Measurements from ENCODE around the gene ZNHIT2. TPM values are rescaled to one million over a fixed set of nuclear protein-coding genes. Genes with fewer than 3 reads are reported as not detected.

Gene ZNHIT2
- total and polyA plus RNA-seq, 2 of the 13 experiments (the other 11 are each of a cell fraction or from before 2014, with no cell fraction given), result 1.1 to 6.5 TPM

DNA sequence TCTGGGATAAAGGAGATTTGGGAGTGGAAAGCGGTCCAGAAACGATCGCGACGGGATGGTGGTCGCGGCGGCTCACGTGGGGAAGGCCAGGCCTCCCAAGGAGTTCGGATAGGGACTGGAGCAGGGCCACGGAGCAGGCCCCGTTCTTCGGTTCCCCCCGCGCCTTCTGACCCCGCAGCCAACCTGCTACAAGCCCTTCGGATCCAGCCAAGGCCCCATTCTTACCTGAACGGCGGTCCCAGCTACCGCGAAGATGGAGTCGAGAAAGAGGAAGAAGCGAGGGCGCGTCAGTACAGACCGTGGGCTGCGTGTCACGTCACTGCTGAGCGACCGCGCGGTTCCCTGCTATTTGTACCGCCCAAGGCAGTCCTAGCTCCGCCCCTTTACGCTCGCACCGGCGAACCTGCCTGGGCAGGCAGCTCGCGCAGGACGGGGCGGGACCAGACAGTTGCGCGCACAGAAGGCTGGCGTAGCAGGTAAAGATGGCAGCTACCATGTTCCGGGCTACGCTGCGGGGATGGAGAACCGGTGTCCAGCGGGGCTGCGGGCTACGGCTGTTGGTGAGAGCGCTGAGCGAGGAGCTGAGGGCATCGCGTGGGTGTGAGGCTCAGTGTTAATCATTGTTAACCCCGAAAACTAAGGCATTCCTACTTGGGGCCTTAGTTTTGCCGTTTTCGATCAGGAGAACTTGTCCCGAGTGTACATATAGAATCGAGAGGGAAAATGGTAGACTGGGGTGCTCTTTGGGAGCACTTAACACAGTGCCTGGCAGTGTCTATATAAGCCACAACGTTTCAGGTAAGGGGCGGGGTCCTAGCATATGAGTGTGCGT is 4.6 kb upstream of the ZNHIT2 start, which contains the start of the genes FAU and MRPL49 (continued):
- TF ChIP-seq, protein P1, sequence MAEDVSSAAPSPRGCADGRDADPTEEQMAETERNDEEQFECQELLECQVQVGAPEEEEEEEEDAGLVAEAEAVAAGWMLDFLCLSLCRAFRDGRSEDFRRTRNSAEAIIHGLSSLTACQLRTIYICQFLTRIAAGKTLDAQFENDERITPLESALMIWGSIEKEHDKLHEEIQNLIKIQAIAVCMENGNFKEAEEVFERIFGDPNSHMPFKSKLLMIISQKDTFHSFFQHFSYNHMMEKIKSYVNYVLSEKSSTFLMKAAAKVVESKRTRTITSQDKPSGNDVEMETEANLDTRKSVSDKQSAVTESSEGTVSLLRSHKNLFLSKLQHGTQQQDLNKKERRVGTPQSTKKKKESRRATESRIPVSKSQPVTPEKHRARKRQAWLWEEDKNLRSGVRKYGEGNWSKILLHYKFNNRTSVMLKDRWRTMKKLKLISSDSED (CRISPR knock-in tag; IDR thresholded peaks at IDR 0.05), result no peak
- no peak; the same call in 1 of the 2 replicates for TF ChIP-seq PAWR (CRISPR knock-in tag; IDR thresholded peaks at IDR 0.05; ENCODE audit: borderline replicate concordance)
- TF ChIP-seq, protein P2, sequence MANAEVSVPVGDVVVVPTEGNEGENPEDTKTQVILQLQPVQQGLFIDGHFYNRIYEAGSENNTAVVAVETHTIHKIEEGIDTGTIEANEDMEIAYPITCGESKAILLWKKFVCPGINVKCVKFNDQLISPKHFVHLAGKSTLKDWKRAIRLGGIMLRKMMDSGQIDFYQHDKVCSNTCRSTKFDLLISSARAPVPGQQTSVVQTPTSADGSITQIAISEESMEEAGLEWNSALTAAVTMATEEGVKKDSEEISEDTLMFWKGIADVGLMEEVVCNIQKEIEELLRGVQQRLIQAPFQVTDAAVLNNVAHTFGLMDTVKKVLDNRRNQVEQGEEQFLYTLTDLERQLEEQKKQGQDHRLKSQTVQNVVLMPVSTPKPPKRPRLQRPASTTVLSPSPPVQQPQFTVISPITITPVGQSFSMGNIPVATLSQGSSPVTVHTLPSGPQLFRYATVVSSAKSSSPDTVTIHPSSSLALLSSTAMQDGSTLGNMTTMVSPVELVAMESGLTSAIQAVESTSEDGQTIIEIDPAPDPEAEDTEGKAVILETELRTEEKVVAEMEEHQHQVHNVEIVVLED (CRISPR knock-in tag; IDR thresholded peaks at IDR 0.05; ENCODE audit: borderline replicate concordance), result peak; percentile 98
- TF ChIP-seq PRPF4 (IDR thresholded peaks at IDR 0.05; ENCODE audit: low read depth, low read length, poor library complexity, severe bottlenecking), result no peak
- TF ChIP-seq, protein P3, sequence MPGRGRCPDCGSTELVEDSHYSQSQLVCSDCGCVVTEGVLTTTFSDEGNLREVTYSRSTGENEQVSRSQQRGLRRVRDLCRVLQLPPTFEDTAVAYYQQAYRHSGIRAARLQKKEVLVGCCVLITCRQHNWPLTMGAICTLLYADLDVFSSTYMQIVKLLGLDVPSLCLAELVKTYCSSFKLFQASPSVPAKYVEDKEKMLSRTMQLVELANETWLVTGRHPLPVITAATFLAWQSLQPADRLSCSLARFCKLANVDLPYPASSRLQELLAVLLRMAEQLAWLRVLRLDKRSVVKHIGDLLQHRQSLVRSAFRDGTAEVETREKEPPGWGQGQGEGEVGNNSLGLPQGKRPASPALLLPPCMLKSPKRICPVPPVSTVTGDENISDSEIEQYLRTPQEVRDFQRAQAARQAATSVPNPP (CRISPR knock-in tag; IDR thresholded peaks at IDR 0.05), result no peak
- TF ChIP-seq PHF5A (CRISPR knock-in tag; IDR thresholded peaks at IDR 0.05; ENCODE audit: low read depth, unreplicated experiment), result peak; percentile 76
- TF ChIP-seq, protein P4, sequence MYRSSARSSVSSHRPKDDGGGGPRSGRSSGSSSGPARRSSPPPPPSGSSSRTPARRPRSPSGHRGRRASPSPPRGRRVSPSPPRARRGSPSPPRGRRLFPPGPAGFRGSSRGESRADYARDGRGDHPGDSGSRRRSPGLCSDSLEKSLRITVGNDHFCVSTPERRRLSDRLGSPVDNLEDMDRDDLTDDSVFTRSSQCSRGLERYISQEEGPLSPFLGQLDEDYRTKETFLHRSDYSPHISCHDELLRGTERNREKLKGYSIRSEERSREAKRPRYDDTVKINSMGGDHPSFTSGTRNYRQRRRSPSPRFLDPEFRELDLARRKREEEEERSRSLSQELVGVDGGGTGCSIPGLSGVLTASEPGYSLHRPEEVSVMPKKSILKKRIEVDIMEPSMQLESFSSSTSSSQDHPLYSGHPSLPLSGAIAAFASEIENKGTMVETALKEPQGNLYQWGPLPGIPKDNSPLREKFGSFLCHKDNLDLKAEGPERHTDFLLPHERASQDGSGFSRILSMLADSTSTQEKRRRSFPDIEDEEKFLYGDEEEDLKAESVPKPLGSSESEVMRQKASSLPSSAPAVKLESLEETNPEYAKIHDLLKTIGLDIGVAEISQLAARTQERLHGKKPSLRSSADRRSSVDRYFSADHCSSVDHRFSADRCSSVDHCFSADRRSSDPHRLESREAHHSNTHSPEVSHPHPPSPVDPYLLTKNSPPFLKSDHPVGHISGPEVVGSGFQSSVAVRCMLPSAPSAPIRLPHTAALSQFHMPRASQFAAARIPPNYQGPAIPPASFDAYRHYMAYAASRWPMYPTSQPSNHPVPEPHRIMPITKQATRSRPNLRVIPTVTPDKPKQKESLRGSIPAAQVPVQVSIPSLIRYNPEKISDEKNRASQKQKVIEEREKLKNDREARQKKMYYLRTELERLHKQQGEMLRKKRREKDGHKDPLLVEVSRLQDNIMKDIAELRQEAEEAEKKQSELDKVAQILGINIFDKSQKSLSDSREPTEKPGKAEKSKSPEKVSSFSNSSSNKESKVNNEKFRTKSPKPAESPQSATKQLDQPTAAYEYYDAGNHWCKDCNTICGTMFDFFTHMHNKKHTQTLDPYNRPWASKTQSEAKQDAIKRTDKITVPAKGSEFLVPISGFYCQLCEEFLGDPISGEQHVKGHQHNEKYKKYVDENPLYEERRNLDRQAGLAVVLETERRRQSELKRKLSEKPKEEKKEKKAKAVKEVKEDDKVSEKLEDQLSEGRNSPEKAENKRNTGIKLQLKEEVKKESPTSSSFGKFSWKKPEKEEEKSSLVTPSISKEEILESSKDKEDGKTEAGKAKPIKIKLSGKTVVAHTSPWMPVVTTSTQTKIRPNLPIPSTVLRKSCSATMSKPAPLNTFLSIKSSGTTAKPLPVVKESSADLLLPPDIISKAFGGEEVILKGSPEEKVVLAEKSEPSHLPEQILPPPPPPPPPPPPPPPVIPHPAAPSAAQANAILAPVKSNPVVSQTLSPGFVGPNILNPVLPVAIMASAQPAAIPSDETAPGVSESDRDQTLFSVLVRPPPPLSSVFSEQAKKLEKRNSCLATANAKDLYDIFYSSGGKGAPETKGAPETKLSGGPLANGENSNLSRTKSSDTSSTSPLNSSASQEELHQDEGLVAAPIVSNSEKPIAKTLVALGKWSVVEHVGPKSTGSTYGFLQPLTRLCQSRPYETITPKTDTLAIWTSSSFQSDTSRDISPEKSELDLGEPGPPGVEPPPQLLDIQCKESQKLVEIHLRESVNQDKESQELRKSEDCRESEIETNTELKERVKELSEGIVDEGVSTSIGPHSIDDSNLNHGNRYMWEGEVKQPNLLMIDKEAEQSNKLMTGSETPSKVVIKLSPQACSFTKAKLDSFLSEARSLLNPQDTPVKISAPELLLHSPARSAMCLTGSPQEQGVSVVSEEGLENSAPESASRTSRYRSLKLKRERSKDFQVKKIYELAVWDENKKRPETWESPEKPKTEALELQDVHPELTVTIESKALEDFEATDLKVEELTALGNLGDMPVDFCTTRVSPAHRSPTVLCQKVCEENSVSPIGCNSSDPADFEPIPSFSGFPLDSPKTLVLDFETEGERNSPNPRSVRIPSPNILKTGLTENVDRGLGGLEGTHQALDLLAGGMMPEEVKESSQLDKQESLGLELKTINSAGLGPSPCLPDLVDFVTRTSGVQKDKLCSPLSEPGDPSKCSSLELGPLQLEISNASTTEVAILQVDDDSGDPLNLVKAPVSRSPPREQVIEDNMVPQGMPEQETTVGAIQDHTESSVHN (CRISPR knock-in tag; IDR thresholded peaks at IDR 0.05), result no peak; the same call in 1 of the 2 replicates
- TF ChIP-seq, protein P5, sequence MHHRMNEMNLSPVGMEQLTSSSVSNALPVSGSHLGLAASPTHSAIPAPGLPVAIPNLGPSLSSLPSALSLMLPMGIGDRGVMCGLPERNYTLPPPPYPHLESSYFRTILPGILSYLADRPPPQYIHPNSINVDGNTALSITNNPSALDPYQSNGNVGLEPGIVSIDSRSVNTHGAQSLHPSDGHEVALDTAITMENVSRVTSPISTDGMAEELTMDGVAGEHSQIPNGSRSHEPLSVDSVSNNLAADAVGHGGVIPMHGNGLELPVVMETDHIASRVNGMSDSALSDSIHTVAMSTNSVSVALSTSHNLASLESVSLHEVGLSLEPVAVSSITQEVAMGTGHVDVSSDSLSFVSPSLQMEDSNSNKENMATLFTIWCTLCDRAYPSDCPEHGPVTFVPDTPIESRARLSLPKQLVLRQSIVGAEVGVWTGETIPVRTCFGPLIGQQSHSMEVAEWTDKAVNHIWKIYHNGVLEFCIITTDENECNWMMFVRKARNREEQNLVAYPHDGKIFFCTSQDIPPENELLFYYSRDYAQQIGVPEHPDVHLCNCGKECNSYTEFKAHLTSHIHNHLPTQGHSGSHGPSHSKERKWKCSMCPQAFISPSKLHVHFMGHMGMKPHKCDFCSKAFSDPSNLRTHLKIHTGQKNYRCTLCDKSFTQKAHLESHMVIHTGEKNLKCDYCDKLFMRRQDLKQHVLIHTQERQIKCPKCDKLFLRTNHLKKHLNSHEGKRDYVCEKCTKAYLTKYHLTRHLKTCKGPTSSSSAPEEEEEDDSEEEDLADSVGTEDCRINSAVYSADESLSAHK (CRISPR knock-in tag; IDR thresholded peaks at IDR 0.05; ENCODE audit: borderline replicate concordance), result 0 out of 2 replicates have a peak, but pooled peaks have one; percentile 33
- TF ChIP-seq XBP1 (CRISPR knock-in tag; IDR thresholded peaks at IDR 0.05), result peak; percentile 53; the same call in 1 of the 2 replicates
- no peak for TF ChIP-seq ZNF660 (CRISPR knock-in tag; IDR thresholded peaks at IDR 0.05; ENCODE audit: borderline replicate concordance, low read depth)
- peak; percentile 86 for TF ChIP-seq ZNF235 (CRISPR knock-in tag; IDR thresholded peaks at IDR 0.05; ENCODE audit: borderline replicate concordance)
- TF ChIP-seq TCF7L2 (IDR thresholded peaks at IDR 0.05; ENCODE audit: low read depth, low read length), result no peak
